Peyer's patch (tissue), 4 donors: ENCODE measurements around the gene NAA11. TPM values are rescaled to one million over a fixed set of nuclear protein-coding genes. Genes with fewer than 3 reads are reported as not detected.

Experiments used
- DNase-seq, 3 donors: peaks; one replicate each; pipeline ENCODE4 v3.0.0-alpha.2; 2017 to 2019
- H3K27ac ChIP-seq, 4 donors: fragments of 200-600 bp; sonication (generic); one replicate each; pipeline ENCODE4 v1.5.1; 2016 to 2019
- H3K27me3 ChIP-seq, 2 donors: fragments of 200-600 bp; sonication (generic); one replicate each; pipeline ENCODE4 v1.5.1; 2019
- H3K36me3 ChIP-seq, 3 donors: fragments of 200-600 bp; sonication (generic); one replicate each; pipeline ENCODE4 v1.5.1; 2016 to 2019
- H3K4me1 ChIP-seq, 4 donors: fragments of 200-600 bp; sonication (generic); one replicate each; pipeline ENCODE4 v1.5.1; 2016 to 2019
- H3K4me3 ChIP-seq, 4 donors: fragments of 200-600 bp; sonication (generic); 1 replicate in 3 of 4; 2 replicates in 1 of 4; pipeline ENCODE4 v1.5.1; 2016 to 2019; ENCODE audit warnings: mild to moderate bottlenecking in 1 of 4
- H3K9me3 ChIP-seq, 4 donors: fragments of 200-600 bp; sonication (generic); one replicate each; pipeline ENCODE4 v1.5.1; 2016 to 2019; ENCODE audit warnings: mild to moderate bottlenecking in 1 of 4
- CTCF ChIP-seq, 6 experiments: fragments of 450-650 bp in 4 of 6; fragments of 200-600 bp in 2 of 6; sonication (generic) in 1 of 6; IDR thresholded peaks; one replicate each; pipeline ENCODE4 v1.5.1; 2017 to 2019; ENCODE audit warnings: antibody characterized with exemption in 6 of 6, mild to moderate bottlenecking in 3 of 6, moderate library complexity in 1 of 6
- POLR2A ChIP-seq, 2 donors: fragments of 450-650 bp; IDR thresholded peaks; one replicate each; pipeline ENCODE4 v1.5.1; 2017; ENCODE audit warnings: antibody characterized with exemption in 2 of 2, mild to moderate bottlenecking in 2 of 2, moderate library complexity in 2 of 2
- total RNA-seq, 4 donors: library from RNA; depleted of rRNA; stranded (reverse); fragments of >200 nt; gene quantifications; one replicate each; pipeline ENCODE4 v1.1.0, GENCODE V29; 2016

Gene NAA11
- total RNA-seq, 4 donors from 2014 or later, result not detected

- Histone ChIP-seq H3K36me3 (no peaks in the 10 kb centered on the region), H3K27ac (no peak overlapping the region), H3K4me1 (no peaks in the 10 kb centered on the region), H3K9me3 (no peaks in the 10 kb centered on the region), H3K27me3 (no peaks in the 10 kb centered on the region), H3K4me3 (no peak overlapping the region)
- TF ChIP-seq POLR2A (IDR thresholded peaks at IDR 0.05) (no peak), CTCF (IDR thresholded peaks at IDR 0.05) (no peak)
- DNase-seq, result no peak
These were observed 16.2 kb upstream of the NAA11 start for GRCh38 chr4:79341893-79342653.

GRCh38 chr4:79340568-79340967 is 14.7 kb upstream of the NAA11 start:
- H3K9me3 ChIP-seq, result no peaks in the 10 kb centered on the region
- DNase-seq, result no peak
- TF ChIP-seq CTCF (IDR thresholded peaks at IDR 0.05) (no peak), POLR2A (IDR thresholded peaks at IDR 0.05) (no peak)
- H3K36me3 ChIP-seq, result no peaks in the 10 kb centered on the region
- H3K27ac ChIP-seq, result no peak overlapping the region
- H3K4me3 ChIP-seq, result no peak overlapping the region
- no peaks in the 10 kb centered on the region for H3K27me3 ChIP-seq
- H3K4me1 ChIP-seq, result no peaks in the 10 kb centered on the region

GRCh38 chr4:79338148-79338547 is 12.3 kb upstream of the NAA11 start:
- Histone ChIP-seq H3K4me3 (no peak overlapping the region), H3K36me3 (no peaks in the 10 kb centered on the region), H3K27ac (no peak overlapping the region), H3K4me1 (no peaks in the 10 kb centered on the region), H3K27me3 (no peaks in the 10 kb centered on the region), H3K9me3 (no peaks in the 10 kb centered on the region)
- TF ChIP-seq CTCF (IDR thresholded peaks at IDR 0.05) (no peak), POLR2A (IDR thresholded peaks at IDR 0.05) (no peak)
- DNase-seq, result no peak

GRCh38 chr4:79334783-79335182 is 8.9 kb upstream of the NAA11 start:
- Histone ChIP-seq H3K27ac (no peak overlapping the region), H3K36me3 (no peaks in the 10 kb centered on the region), H3K9me3 (no peaks in the 10 kb centered on the region), H3K4me3 (no peak overlapping the region), H3K4me1 (no peaks in the 10 kb centered on the region), H3K27me3 (no peaks in the 10 kb centered on the region)
- DNase-seq, result no peak
- TF ChIP-seq CTCF (IDR thresholded peaks at IDR 0.05) (no peak), POLR2A (IDR thresholded peaks at IDR 0.05) (no peak)

- Histone ChIP-seq H3K4me3 (no peak overlapping the region), H3K27ac (no peak overlapping the region), H3K36me3 (no peaks in the 10 kb centered on the region), H3K27me3 (no peaks in the 10 kb centered on the region), H3K9me3 (no peaks in the 10 kb centered on the region), H3K4me1 (no peaks in the 10 kb centered on the region)
- no peak for DNase-seq
- TF ChIP-seq POLR2A (IDR thresholded peaks at IDR 0.05) (no peak), CTCF (IDR thresholded peaks at IDR 0.05) (no peak)
These were observed 8.5 kb upstream of the NAA11 start for GRCh38 chr4:79334341-79334740.
